Keratinocyte (primary cell): ENCODE measurements around the gene SLC25A44. TPM values are rescaled to one million over a fixed set of nuclear protein-coding genes. Genes with fewer than 3 reads are reported as not detected.

Source experiments
- DNase-seq: peaks from one replicate; pipeline ENCODE4 v3.0.0-alpha.2; 2011; ENCODE audit warnings: low read depth, missing footprints, low spot score
- FAIRE-seq: peaks from 2 replicates; lab custom pipeline; 2011; peaks lifted over from hg19 to GRCh38; lab: Jason Lieb, UNC
- H2AFZ ChIP-seq: 2 replicates; pipeline ENCODE4 v1.6.0; 2012; ENCODE audit warnings: low read length, control low read depth, inconsistent platforms; ENCODE audit not compliant: control insufficient read depth
- H3K27ac ChIP-seq: 2 replicates; pipeline ENCODE4 v1.5.1; 2011; ENCODE audit warnings: low read length; ENCODE audit not compliant: control insufficient read depth, insufficient read depth
- H3K27me3 ChIP-seq: 3 replicates; pipeline ENCODE4 v1.6.0; 2011; ENCODE audit warnings: low read length; ENCODE audit not compliant: control insufficient read depth, insufficient read depth; ENCODE audit errors: extremely low read depth
- H3K36me3 ChIP-seq, 2 experiments: 2 replicates in 1 of 2; 3 replicates in 1 of 2; pipeline ENCODE4 v1.5.1; 2011; ENCODE audit warnings: low read length in 2 of 2, mild to moderate bottlenecking in 1 of 2; ENCODE audit not compliant: control insufficient read depth in 2 of 2, insufficient read depth in 2 of 2; ENCODE audit errors: extremely low read depth in 1 of 2
- H3K4me1 ChIP-seq: 3 replicates; pipeline ENCODE4 v1.5.1; 2011; ENCODE audit warnings: low read length; ENCODE audit not compliant: control insufficient read depth, insufficient read depth; ENCODE audit errors: extremely low read depth
- H3K4me2 ChIP-seq: 3 replicates; pipeline ENCODE4 v1.6.0; 2011; ENCODE audit warnings: low read depth, low read length; ENCODE audit not compliant: control insufficient read depth, insufficient read depth; ENCODE audit errors: extremely low read depth
- H3K4me3 ChIP-seq, 3 experiments: fragments of 200-600 bp in 1 of 3; sonication (generic) in 1 of 3; 2 replicates in 2 of 3; 3 replicates in 1 of 3; pipeline ENCODE4 v1.5.1; 2011 to 2016; ENCODE audit warnings: low read length in 3 of 3, mild to moderate bottlenecking in 3 of 3, control low read depth in 2 of 3, inconsistent platforms in 1 of 3, low read depth in 1 of 3, mixed read lengths in 1 of 3, mixed run types in 1 of 3, moderate library complexity in 1 of 3; ENCODE audit not compliant: control insufficient read depth in 2 of 3, insufficient read depth in 2 of 3; ENCODE audit errors: extremely low read depth in 1 of 3
- H3K79me2 ChIP-seq: 2 replicates; pipeline ENCODE4 v1.6.0; 2012; ENCODE audit warnings: low read length; ENCODE audit not compliant: control insufficient read depth, insufficient read depth
- H3K9ac ChIP-seq: 3 replicates; pipeline ENCODE4 v1.6.0; 2011; ENCODE audit warnings: low read length; ENCODE audit not compliant: control insufficient read depth, insufficient read depth; ENCODE audit errors: extremely low read depth
- H3K9me1 ChIP-seq: 3 replicates; pipeline ENCODE4 v1.6.0; 2011; ENCODE audit warnings: low read length; ENCODE audit not compliant: control insufficient read depth, insufficient read depth; ENCODE audit errors: extremely low read depth
- H3K9me3 ChIP-seq: 2 replicates; pipeline ENCODE4 v1.5.1; 2012; ENCODE audit warnings: low read depth, low read length; ENCODE audit not compliant: control insufficient read depth
- H4K20me1 ChIP-seq: 3 replicates; pipeline ENCODE4 v1.6.0; 2011; ENCODE audit warnings: low read length; ENCODE audit not compliant: control insufficient read depth, insufficient read depth; ENCODE audit errors: extremely low read depth
- EZH2 ChIP-seq: IDR thresholded peaks from one replicate; pipeline ENCODE4 v1.6.1; 2012; ENCODE audit warnings: inconsistent platforms, mild to moderate bottlenecking, low read length, moderate library complexity
- dilution Hi-C: fragments of 300-500 bp; cut with MboI; formaldehyde crosslinking; loops from one replicate; pipeline ENCODE4 v1.7.0; 2020; ENCODE audit warnings: low sequenced_read_pairs; ENCODE audit not compliant: extremely low pct_ligation_motif_present
- polyA minus RNA-seq, 3 experiments: library from RNA; depleted of rRNA, polyadenylated mRNA; stranded (reverse); fragments of >200 nt; gene quantifications; 1 replicate in 1 of 3; 2 replicates in 1 of 3; 3 replicates in 1 of 3; pipeline ENCODE4 v1.2.3, GENCODE V29; 2011
- polyA plus RNA-seq, 5 experiments: library from polyadenylated mRNA; depleted of rRNA in 3 of 5; stranded (reverse) in 3 of 5; stranded (forward) in 1 of 5; unstranded in 1 of 5; fragments of >200 nt; gene quantifications; 1 replicate in 1 of 5; 2 replicates in 3 of 5; 3 replicates in 1 of 5; pipeline versions ENCODE4 v1.2.1 to v1.2.3, GENCODE V29; 2011 to 2012; ENCODE audit warnings: missing spikeins in 2 of 5, low read depth in 1 of 5, low replicate concordance in 1 of 5
- TF ChIP-seq, protein P1 (sequence below), 3 experiments: IDR thresholded peaks in 1 of 3; conservative IDR thresholded peaks in 1 of 3; optimal IDR thresholded peaks in 1 of 3; 2 replicates in 2 of 3; 3 replicates in 1 of 3; pipeline versions ENCODE3 to v1.5.1; 2011; ENCODE audit warnings: low read length in 3 of 3, mild to moderate bottlenecking in 3 of 3, moderate library complexity in 2 of 3, control low read depth in 1 of 3, inconsistent platforms in 1 of 3; ENCODE audit not compliant: insufficient read depth in 2 of 3; ENCODE audit errors: extremely low read depth in 1 of 3

SLC25A44 gene, protein sequence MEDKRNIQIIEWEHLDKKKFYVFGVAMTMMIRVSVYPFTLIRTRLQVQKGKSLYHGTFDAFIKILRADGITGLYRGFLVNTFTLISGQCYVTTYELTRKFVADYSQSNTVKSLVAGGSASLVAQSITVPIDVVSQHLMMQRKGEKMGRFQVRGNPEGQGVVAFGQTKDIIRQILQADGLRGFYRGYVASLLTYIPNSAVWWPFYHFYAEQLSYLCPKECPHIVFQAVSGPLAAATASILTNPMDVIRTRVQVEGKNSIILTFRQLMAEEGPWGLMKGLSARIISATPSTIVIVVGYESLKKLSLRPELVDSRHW
- polyA plus RNA-seq: 24.4 to 36.8 TPM (median 25.3 TPM) in 3 replicates
- polyA plus RNA-seq (2011; ENCODE audit: low read depth): 14.9 TPM
- polyA plus RNA-seq (2011; cell fraction: cytosol; rRNA removed): 25.5 and 33.8 TPM in 2 replicates
- 39.2 and 55.4 TPM in 2 replicates for polyA plus RNA-seq (2011; cell fraction: nucleus; rRNA removed)
- 14.4 and 18.8 TPM in 2 replicates for polyA plus RNA-seq (2012; ENCODE audit: low replicate concordance)
- 39.2 to 83.6 TPM (median 39.8 TPM) in 3 replicates for polyA minus RNA-seq
- 18.8 TPM for polyA minus RNA-seq (2011; cell fraction: cytosol; rRNA and poly(A)+ RNA removed)
- 12.7 and 19.4 TPM in 2 replicates for polyA minus RNA-seq (2011; cell fraction: nucleus; rRNA and poly(A)+ RNA removed)

DNA sequence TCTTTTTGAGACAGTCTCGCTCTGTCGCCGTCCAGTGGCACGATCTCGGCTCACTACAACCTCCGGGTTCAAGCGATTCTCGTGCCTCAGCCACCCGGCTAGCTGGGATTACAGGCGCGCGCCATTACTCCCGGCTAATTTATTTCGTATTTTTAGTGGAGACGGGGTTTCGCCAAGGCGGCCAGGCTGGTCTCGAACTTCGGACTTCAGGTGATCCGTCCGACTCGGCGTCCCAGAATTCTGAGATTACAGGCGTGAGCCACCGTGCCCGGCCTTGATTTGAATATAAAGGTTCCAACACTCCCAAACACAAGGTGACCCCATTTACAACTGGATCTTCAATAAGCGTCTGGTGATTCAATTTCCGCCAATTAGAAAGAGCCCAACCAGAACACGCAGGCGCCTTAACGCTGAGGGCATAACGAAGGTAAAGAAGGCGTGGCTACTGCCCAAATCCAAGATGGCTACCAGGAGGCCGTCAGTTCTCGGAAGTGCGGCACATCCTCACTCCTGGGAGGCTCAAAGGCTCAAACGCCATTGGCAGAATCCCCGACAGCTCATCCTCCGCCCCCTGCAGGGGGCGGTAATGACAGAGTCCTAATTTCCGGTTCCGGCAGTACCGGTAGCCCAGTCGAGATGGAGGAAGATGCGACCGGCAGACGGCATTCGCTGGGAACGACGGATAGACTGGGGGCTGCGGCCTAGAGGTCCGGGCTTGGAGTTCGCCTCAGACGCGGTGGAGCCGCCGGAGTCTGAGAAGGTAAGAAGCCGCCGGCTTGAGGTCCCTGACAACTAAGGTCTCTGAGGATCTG, at the start of gene SLC25A44:
Gene SLC25A44, plus strand, starts transcription at position 617 of the 812 bp plus-strand sequence. CDS start 5,744 bp downstream, outside the sequence.
- FAIRE-seq: peak; percentile 92
- peak within 1 kb of the TSS; percentile 93 for H3K4me2 ChIP-seq
- peak; percentile 96 for DNase-seq
- TF ChIP-seq, protein P1, sequence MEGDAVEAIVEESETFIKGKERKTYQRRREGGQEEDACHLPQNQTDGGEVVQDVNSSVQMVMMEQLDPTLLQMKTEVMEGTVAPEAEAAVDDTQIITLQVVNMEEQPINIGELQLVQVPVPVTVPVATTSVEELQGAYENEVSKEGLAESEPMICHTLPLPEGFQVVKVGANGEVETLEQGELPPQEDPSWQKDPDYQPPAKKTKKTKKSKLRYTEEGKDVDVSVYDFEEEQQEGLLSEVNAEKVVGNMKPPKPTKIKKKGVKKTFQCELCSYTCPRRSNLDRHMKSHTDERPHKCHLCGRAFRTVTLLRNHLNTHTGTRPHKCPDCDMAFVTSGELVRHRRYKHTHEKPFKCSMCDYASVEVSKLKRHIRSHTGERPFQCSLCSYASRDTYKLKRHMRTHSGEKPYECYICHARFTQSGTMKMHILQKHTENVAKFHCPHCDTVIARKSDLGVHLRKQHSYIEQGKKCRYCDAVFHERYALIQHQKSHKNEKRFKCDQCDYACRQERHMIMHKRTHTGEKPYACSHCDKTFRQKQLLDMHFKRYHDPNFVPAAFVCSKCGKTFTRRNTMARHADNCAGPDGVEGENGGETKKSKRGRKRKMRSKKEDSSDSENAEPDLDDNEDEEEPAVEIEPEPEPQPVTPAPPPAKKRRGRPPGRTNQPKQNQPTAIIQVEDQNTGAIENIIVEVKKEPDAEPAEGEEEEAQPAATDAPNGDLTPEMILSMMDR (optimal IDR thresholded peaks at IDR 0.05 in 1 of 3, IDR thresholded peaks at IDR 0.05 in 1 of 3, conservative IDR thresholded peaks at IDR 0.05 in 1 of 3; ENCODE audit: extremely low read depth in 1 of 3, insufficient read depth in 2 of 3, low read length in 3 of 3): peak; percentile 27 to 54 (median 47)
- TF ChIP-seq EZH2: no peak
- no peaks in the 10 kb centered on the region for H3K27me3 ChIP-seq
- peak within 1 kb of the TSS; percentile 83 for H3K27ac ChIP-seq
- peak within 1 kb of the TSS; percentile 62 to 86 (median 84) for H3K4me3 ChIP-seq
- dilution Hi-C loops: no loop called here
- H3K9ac ChIP-seq: peak within 1 kb of the TSS; percentile 87
- no peaks in the 10 kb centered on the region for H3K9me3 ChIP-seq
- H2AFZ ChIP-seq: peak within 1 kb of the TSS; percentile 64
- H3K9me1 ChIP-seq: no peaks in the 10 kb centered on the region
- peaks cover 8% of the 10 kb centered on the region for H3K4me1 ChIP-seq
- H3K36me3 ChIP-seq: peaks cover 2 to 8% of the 10 kb centered on the region in 2 experiments
- peaks cover 43% of the 10 kb centered on the region for H3K79me2 ChIP-seq
- H4K20me1 ChIP-seq: no peaks in the 10 kb centered on the region

DNA sequence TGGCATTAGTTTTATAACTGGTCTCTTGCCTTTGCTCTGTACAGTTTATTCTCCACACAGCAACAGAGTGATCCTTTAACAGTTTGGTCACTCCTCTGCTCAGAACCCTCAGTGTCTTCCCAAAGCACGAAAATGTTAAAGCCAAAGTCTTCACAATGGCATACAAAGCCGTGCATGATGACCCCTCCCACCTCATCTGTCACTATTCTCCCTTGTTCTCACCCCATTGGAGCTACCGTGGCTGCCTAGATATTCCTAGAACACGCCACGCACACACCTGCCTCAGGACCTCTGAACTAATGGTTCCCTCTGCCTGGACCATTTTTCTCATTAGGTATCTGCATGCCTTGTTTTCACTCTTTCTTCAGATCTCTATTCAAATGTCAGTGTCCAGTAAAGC, 49.2 kb upstream of the SLC25A44 start:
- Histone ChIP-seq H3K9ac (no peak overlapping the region), H3K9me1 (no peaks in the 10 kb centered on the region), H3K27ac (no peak overlapping the region), H3K79me2 (no peaks in the 10 kb centered on the region), H4K20me1 (no peaks in the 10 kb centered on the region), H3K27me3 (peaks cover 4% of the 10 kb centered on the region), H3K4me3 (no peak overlapping the region), H3K4me1 (peaks cover 10% of the 10 kb centered on the region), H3K9me3 (no peaks in the 10 kb centered on the region), H2AFZ (no peak overlapping the region), H3K4me2 (no peak overlapping the region), H3K36me3 (peaks cover 7 to 12% of the 10 kb centered on the region in 2 experiments)
- DNase-seq (no peak), FAIRE-seq (no peak)
- no peak for TF ChIP-seq EZH2
- TF ChIP-seq, protein P1 (optimal IDR thresholded peaks at IDR 0.05 in 1 of 3, IDR thresholded peaks at IDR 0.05 in 1 of 3, conservative IDR thresholded peaks at IDR 0.05 in 1 of 3; ENCODE audit: extremely low read depth in 1 of 3, insufficient read depth in 2 of 3, low read length in 3 of 3): no peak
- dilution Hi-C loops: no loop called here
